Esophagus squamous epithelium (tissue), 5 donors: ENCODE data around the gene TNIK. TPM values are rescaled to one million over a fixed set of nuclear protein-coding genes. Genes with fewer than 3 reads are reported as not detected.

Experiments used
- DNase-seq: peaks from one replicate; lab custom pipeline; 2025; lab: John Stamatoyannopoulos, UW
- H3K27ac ChIP-seq, 4 donors: fragments of 200-600 bp; sonication (generic); one replicate each; pipeline ENCODE4 v1.5.1; 2016 to 2019; ENCODE audit warnings: mild to moderate bottlenecking in 1 of 4
- H3K27me3 ChIP-seq, 4 donors: fragments of 200-600 bp; sonication (generic); 1 replicate in 3 of 4; 2 replicates in 1 of 4; pipeline versions ENCODE4 v1.5.1 to v1.6.0; 2017 to 2021; ENCODE audit warnings: antibody characterized with exemption in 1 of 4
- H3K36me3 ChIP-seq, 3 donors: fragments of 200-600 bp; sonication (generic); one replicate each; pipeline ENCODE4 v1.5.1; 2016 to 2019
- H3K4me1 ChIP-seq, 3 donors: fragments of 200-600 bp; sonication (generic); one replicate each; pipeline ENCODE4 v1.5.1; 2017 to 2019
- H3K4me3 ChIP-seq, 4 donors: fragments of 200-600 bp; sonication (generic); 1 replicate in 3 of 4; 2 replicates in 1 of 4; pipeline ENCODE4 v1.5.1; 2016 to 2019; ENCODE audit warnings: mild to moderate bottlenecking in 2 of 4, moderate library complexity in 1 of 4
- H3K9me3 ChIP-seq, 3 donors: fragments of 200-600 bp; sonication (generic); one replicate each; pipeline ENCODE4 v1.5.1; 2016 to 2019
- POLR2A ChIP-seq, 4 donors: fragments of 450-650 bp; IDR thresholded peaks; one replicate each; pipeline ENCODE4 v1.6.1; 2017; ENCODE audit warnings: antibody characterized with exemption in 4 of 4, mild to moderate bottlenecking in 4 of 4, moderate library complexity in 3 of 4
- WGBS, 2 donors: methylation state at CpG; one replicate each; pipeline ENCODE4 v1.1.5; 2018; 5-methylcytosine and 5-hydroxymethylcytosine counted together
- intact Hi-C: fragments of 100-400 bp; cut with DNase I; formaldehyde crosslinking; loops from one replicate; pipeline ENCODE4 v1.15.0; 2022
- total RNA-seq, 4 donors: library from RNA; depleted of rRNA; stranded (reverse); fragments of >200 nt; gene quantifications; one replicate each; pipeline ENCODE4 v1.1.0, GENCODE V29; 2016
- TF ChIP-seq, protein P1 (sequence below), 6 experiments: fragments of 450-650 bp in 4 of 6; fragments of 200-600 bp in 2 of 6; sonication (generic) in 2 of 6; IDR thresholded peaks; one replicate each; pipeline ENCODE4 v1.5.1; 2016 to 2019; ENCODE audit warnings: antibody characterized with exemption in 6 of 6, mild to moderate bottlenecking in 4 of 6, moderate library complexity in 4 of 6
- donor health status: DM: yes; HTN: yes; CAD: no.

TNIK gene
- total RNA-seq, 4 donors from 2014 or later, result 2.2 to 11.6 (median 4.7) TPM

DNA sequence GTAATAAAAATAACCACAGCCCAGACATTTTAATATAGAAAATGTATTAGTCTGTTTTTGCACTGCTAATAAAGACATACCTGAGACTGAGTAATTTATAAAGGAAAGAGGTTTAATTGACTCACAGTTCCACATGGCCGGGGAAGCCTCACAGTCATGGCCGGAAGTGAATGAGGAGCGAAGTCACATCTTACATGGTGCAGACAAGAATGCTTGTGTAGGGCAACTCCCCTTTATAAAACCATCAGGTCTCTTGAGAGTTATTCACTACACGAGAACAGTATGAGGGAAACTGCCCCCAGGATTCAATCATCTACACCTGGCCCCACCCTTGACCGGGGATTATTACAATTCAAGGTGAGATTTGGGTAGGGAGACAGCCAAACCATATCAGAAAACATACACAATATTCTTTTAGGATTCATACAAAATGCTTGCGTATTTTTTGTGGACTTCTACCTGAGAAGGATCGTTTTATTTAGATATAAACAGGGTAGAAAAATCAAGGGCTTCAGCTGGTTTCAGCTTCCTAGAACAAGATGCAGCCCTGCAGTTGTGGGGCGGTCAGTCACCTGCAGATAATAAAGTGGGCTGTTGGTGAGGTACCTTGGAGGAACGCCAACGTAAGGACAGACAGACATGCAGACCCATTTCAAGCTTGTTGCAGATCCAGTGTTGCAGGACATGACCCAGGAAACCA, 101.9 kb downstream of the TNIK start:
- 70 to 81% methylated on average over 8 to 10 of the region's 10 CpGs for WGBS, 2 donors

DNA sequence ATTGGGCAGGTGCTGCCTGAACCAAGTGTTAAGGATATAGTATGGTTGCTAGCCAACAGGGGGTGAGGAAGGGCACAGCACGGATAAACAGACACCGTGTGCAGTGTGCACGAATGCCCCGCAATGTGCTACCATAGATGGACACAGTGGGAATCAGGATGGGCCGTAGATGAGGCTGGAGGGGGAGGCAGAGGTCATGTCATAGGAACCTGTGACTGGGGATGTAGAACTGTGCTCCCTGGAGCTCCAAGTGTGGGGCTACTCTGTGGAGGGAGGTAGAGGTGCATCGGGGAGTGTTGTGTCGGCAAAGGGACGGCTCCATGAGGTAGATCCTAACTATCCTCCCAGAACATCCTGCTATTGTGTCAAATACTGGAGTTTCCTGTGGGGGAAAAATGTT, 102.5 kb downstream of the TNIK start:
- 81 to 90% methylated on average over 8 of the region's 8 CpGs for WGBS, 2 donors
- no peaks in the 10 kb centered on the region for H3K9me3 ChIP-seq
- no peaks in the 10 kb centered on the region for H3K36me3 ChIP-seq
- TF ChIP-seq POLR2A (IDR thresholded peaks at IDR 0.05), result no peak
- TF ChIP-seq, protein P1, sequence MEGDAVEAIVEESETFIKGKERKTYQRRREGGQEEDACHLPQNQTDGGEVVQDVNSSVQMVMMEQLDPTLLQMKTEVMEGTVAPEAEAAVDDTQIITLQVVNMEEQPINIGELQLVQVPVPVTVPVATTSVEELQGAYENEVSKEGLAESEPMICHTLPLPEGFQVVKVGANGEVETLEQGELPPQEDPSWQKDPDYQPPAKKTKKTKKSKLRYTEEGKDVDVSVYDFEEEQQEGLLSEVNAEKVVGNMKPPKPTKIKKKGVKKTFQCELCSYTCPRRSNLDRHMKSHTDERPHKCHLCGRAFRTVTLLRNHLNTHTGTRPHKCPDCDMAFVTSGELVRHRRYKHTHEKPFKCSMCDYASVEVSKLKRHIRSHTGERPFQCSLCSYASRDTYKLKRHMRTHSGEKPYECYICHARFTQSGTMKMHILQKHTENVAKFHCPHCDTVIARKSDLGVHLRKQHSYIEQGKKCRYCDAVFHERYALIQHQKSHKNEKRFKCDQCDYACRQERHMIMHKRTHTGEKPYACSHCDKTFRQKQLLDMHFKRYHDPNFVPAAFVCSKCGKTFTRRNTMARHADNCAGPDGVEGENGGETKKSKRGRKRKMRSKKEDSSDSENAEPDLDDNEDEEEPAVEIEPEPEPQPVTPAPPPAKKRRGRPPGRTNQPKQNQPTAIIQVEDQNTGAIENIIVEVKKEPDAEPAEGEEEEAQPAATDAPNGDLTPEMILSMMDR (IDR thresholded peaks at IDR 0.05), result no peak
- no peak overlapping the region for H3K27ac ChIP-seq
- no peaks in the 10 kb centered on the region for H3K27me3 ChIP-seq
- no peak overlapping the region for H3K4me3 ChIP-seq
- no peak for DNase-seq
- intact Hi-C loops, result no loop called here
- H3K4me1 ChIP-seq, result peaks cover 0 to 37% (median 15%) of the 10 kb centered on the region in 3 donors

More for the DNA sequence above, 101.9 kb downstream of the TNIK start:
- TF ChIP-seq, protein P1 (IDR thresholded peaks at IDR 0.05), result no peak
- TF ChIP-seq POLR2A (IDR thresholded peaks at IDR 0.05), result no peak
- intact Hi-C loops, result no loop called here
- no peaks in the 10 kb centered on the region for H3K27me3 ChIP-seq
- no peak overlapping the region for H3K4me3 ChIP-seq
- H3K27ac ChIP-seq, result no peak overlapping the region
- no peaks in the 10 kb centered on the region for H3K9me3 ChIP-seq
- no peak for DNase-seq
- no peaks in the 10 kb centered on the region for H3K36me3 ChIP-seq
- H3K4me1 ChIP-seq, result peaks cover 0 to 30% (median 10%) of the 10 kb centered on the region in 3 donors

DNA sequence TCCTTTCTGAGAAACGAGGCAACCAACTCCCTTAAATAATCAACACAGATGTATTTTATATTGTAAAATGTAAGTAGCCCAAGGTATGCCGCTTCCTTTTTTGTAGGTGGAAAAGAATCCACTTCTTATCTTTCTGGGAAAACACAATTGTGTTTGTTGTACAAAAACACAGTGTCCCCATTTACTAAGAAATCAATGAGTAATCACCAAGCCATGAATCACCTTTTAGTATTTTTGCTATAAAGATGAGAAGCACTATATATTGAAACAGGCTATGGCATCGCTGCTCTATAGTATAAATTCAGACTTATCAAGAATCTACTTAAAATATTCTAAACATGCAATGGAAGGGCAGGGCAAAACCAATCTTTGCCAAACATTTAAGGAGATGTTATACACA, 104.0 kb downstream of the TNIK start:
- Histone ChIP-seq H3K36me3 (no peaks in the 10 kb centered on the region), H3K9me3 (no peaks in the 10 kb centered on the region), H3K4me1 (peaks cover 0 to 51% (median 26%) of the 10 kb centered on the region in 3 donors), H3K4me3 (no peak overlapping the region), H3K27ac (no peak overlapping the region), H3K27me3 (no peaks in the 10 kb centered on the region)
- TF ChIP-seq POLR2A (IDR thresholded peaks at IDR 0.05), result no peak
- TF ChIP-seq, protein P1 (IDR thresholded peaks at IDR 0.05), result no peak
- 70 to 88% methylated on average over 3 of the region's 3 CpGs for WGBS, 2 donors
- no peak for DNase-seq
- intact Hi-C loops, result no loop called here

DNA sequence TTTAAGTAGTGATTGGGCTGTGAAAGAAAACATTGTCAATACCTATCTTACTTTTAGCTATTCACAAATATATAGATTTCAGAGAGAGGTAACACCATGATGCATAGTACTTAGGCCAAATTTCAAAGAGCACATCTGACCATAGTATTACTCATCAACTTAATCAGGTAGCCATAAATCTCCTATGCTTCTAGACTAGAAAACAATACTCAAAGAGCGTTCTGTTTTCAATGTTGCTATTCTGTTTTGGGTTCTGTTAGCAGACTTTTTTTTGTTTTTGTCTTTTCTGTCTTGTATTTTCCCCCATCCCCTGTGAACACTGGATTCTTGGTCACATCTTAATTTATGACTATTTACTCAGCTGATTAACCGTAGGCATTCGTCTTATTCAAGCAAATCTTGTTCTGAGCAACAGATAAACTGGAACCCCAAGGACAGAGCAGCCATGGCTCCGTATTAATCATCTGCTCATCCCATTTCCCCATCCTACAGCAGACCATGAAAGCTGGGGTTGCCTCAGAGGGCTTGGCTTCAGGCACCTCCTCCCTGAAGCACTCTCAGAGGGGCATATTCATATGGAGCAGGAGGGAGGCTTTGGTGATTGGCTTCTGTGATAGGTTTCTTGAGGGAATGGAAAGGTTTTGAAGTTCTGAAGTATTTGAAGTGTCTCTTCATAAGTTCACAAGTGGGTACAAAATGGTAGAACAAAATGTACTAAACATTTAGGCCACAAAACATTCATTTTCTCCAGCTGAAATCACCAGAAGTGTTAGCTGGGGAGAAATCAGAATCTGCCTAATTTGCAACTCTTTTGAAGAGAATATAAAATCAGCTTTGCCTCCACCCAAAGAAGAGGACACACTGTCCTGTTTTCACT, 105.3 kb downstream of the TNIK start:
- no peak for DNase-seq
- Histone ChIP-seq H3K27me3 (no peaks in the 10 kb centered on the region), H3K4me3 (no peak overlapping the region), H3K9me3 (no peaks in the 10 kb centered on the region), H3K27ac (peak overlapping the region; percentile 24 to 74 (median 50)), H3K4me1 (peaks cover 0 to 51% (median 26%) of the 10 kb centered on the region in 3 donors), H3K36me3 (no peaks in the 10 kb centered on the region)
- TF ChIP-seq, protein P1 (IDR thresholded peaks at IDR 0.05), result no peak
- no peak for TF ChIP-seq POLR2A (IDR thresholded peaks at IDR 0.05)
- 61 to 72% methylated on average over 4 of the region's 4 CpGs for WGBS, 2 donors
- intact Hi-C loops, result no loop called here
